Liver (tissue), 9 donors: ENCODE data around the gene GNLY. TPM values are rescaled to one million over a fixed set of nuclear protein-coding genes. Genes with fewer than 3 reads are reported as not detected.

ENCODE experiments used
- DNase-seq: peaks from one replicate; pipeline ENCODE4 v3.0.0-alpha.2; 2017; ENCODE audit warnings: low spot score
- H3K27ac ChIP-seq, 2 donors: one replicate each; pipeline ENCODE4 v1.7.0; 2013; ENCODE audit warnings: inconsistent platforms in 2 of 2, low read length in 2 of 2, control low read depth in 1 of 2, low read depth in 1 of 2, mild to moderate bottlenecking in 1 of 2
- H3K27me3 ChIP-seq, 4 donors: one replicate each; pipeline versions ENCODE4 v1.6.1 to v1.7.0; 2013; ENCODE audit warnings: low read length in 3 of 4, inconsistent platforms in 1 of 4, mild to moderate bottlenecking in 1 of 4, moderate library complexity in 1 of 4; ENCODE audit not compliant: control insufficient read depth in 4 of 4, insufficient read depth in 4 of 4
- H3K36me3 ChIP-seq, 4 donors: one replicate each; pipeline versions ENCODE4 v1.6.1 to v1.7.0; 2013; ENCODE audit warnings: low read length in 3 of 4, mild to moderate bottlenecking in 3 of 4, low read depth in 1 of 4, moderate library complexity in 1 of 4; ENCODE audit not compliant: control insufficient read depth in 4 of 4, insufficient read depth in 3 of 4
- H3K4me1 ChIP-seq, 4 donors: one replicate each; pipeline versions ENCODE4 v1.6.1 to v1.7.0; 2013; ENCODE audit warnings: low read length in 3 of 4, mild to moderate bottlenecking in 3 of 4, moderate library complexity in 1 of 4; ENCODE audit not compliant: control insufficient read depth in 4 of 4, insufficient read depth in 4 of 4
- H3K4me3 ChIP-seq, 3 donors: one replicate each; pipeline versions ENCODE4 v1.6.1 to v1.7.0; 2013; ENCODE audit warnings: low read length in 3 of 3, control low read depth in 1 of 3, low read depth in 1 of 3, mild to moderate bottlenecking in 1 of 3
- H3K9ac ChIP-seq, 2 donors: one replicate each; pipeline ENCODE4 v1.7.0; 2013; ENCODE audit warnings: low read length in 2 of 2, mild to moderate bottlenecking in 2 of 2, moderate library complexity in 2 of 2, control low read depth in 1 of 2, low read depth in 1 of 2
- H3K9me3 ChIP-seq, 4 donors: one replicate each; pipeline versions ENCODE4 v1.6.1 to v1.7.0; 2013; ENCODE audit warnings: low read length in 3 of 4; ENCODE audit not compliant: control insufficient read depth in 4 of 4
- ATF3 ChIP-seq: IDR thresholded peaks from 2 replicates; pipeline ENCODE4 v1.6.1; 2016; ENCODE audit warnings: antibody characterized with exemption
- CTCF ChIP-seq: fragments of 150-350 bp; IDR thresholded peaks from 2 replicates; pipeline ENCODE4 v1.5.1; 2017; ENCODE audit warnings: improper control_type of control experiment, low read depth, low read length; ENCODE audit not compliant: missing input control
- EGR1 ChIP-seq, 2 donors: IDR thresholded peaks; 2 replicates each; pipeline ENCODE4 v1.6.1; 2016 to 2018; ENCODE audit warnings: antibody characterized with exemption in 2 of 2, low read depth in 2 of 2
- FOXA1 ChIP-seq: IDR thresholded peaks from 2 replicates; pipeline ENCODE4 v1.6.1; 2016; ENCODE audit warnings: antibody characterized with exemption
- FOXA2 ChIP-seq: IDR thresholded peaks from 2 replicates; pipeline ENCODE4 v1.6.1; 2016; ENCODE audit warnings: antibody characterized with exemption
- GABPA ChIP-seq, 2 donors: IDR thresholded peaks in 1 of 2; conservative IDR thresholded peaks in 1 of 2; 2 replicates each; pipeline ENCODE4 v1.6.1; 2016; ENCODE audit warnings: antibody characterized with exemption in 2 of 2, mild to moderate bottlenecking in 1 of 2, moderate library complexity in 1 of 2
- HNF4A ChIP-seq, 2 donors: conservative IDR thresholded peaks; 2 replicates each; pipeline ENCODE4 v1.6.1; 2016; ENCODE audit warnings: antibody characterized with exemption in 2 of 2, mild to moderate bottlenecking in 2 of 2
- HNF4G ChIP-seq: IDR thresholded peaks from 2 replicates; pipeline ENCODE4 v1.6.1; 2016; ENCODE audit warnings: antibody characterized with exemption
- JUND ChIP-seq, 2 donors: IDR thresholded peaks; 2 replicates each; pipeline ENCODE4 v1.6.1; 2016; ENCODE audit warnings: antibody characterized with exemption in 2 of 2
- MAX ChIP-seq: IDR thresholded peaks from 2 replicates; pipeline ENCODE4 v1.6.1; 2016; ENCODE audit warnings: antibody characterized with exemption
- NR2F2 ChIP-seq: IDR thresholded peaks from 2 replicates; pipeline ENCODE4 v1.6.1; 2016; ENCODE audit warnings: antibody characterized with exemption
- RAD21 ChIP-seq, 2 donors: IDR thresholded peaks; 2 replicates each; pipeline ENCODE4 v1.6.1; 2016; ENCODE audit warnings: antibody characterized with exemption in 2 of 2, mild to moderate bottlenecking in 2 of 2
- REST ChIP-seq: IDR thresholded peaks from 2 replicates; pipeline ENCODE4 v1.6.1; 2016; ENCODE audit warnings: antibody characterized with exemption, mild to moderate bottlenecking
- RXRA ChIP-seq, 2 donors: IDR thresholded peaks; 2 replicates each; pipeline ENCODE4 v1.6.1; 2017 to 2018; ENCODE audit warnings: antibody characterized with exemption in 2 of 2, mild to moderate bottlenecking in 1 of 2
- SP1 ChIP-seq: IDR thresholded peaks from 2 replicates; pipeline ENCODE4 v1.6.1; 2018; ENCODE audit warnings: antibody characterized with exemption, mild to moderate bottlenecking
- TAF1 ChIP-seq: conservative IDR thresholded peaks from 2 replicates; pipeline ENCODE4 v1.6.1; 2016; ENCODE audit warnings: antibody characterized with exemption, mild to moderate bottlenecking
- YY1 ChIP-seq: IDR thresholded peaks from 2 replicates; pipeline ENCODE4 v1.6.1; 2016; ENCODE audit warnings: antibody characterized with exemption, mild to moderate bottlenecking
- ZBTB33 ChIP-seq: IDR thresholded peaks from 2 replicates; pipeline ENCODE4 v1.6.1; 2016; ENCODE audit warnings: antibody characterized with exemption
- WGBS: extraction: QIAGEN DNeasy Blood & Tissue Kit; methylation state at CpG from one replicate; pipeline ENCODE4 v1.1.7; 2013; 5-methylcytosine and 5-hydroxymethylcytosine counted together
- polyA plus RNA-seq, 2 donors: library from polyadenylated mRNA; stranded (reverse) in 1 of 2; unstranded in 1 of 2; fragments of 200-250 nt in 1 of 2; fragments of >200 nt in 1 of 2; fragmentation: Nextera tagmentation in 1 of 2; extraction: Ambion mirVana in 1 of 2; gene quantifications; one replicate each; pipeline versions ENCODE4 v1.2.1 to v1.2.3, GENCODE V29; 2013 to 2015
- total RNA-seq, 2 donors: library from RNA; depleted of rRNA; stranded (reverse); fragments of >200 nt; gene quantifications; one replicate each; pipeline ENCODE4 v1.2.3, GENCODE V29; 2014
- donor health status: healthy.
- donor health status: healthy.
- donor health status: healthy.
- donor health status: healthy.
- donor health status: healthy.

GNLY gene
- total and polyA plus RNA-seq, 4 donors = 0.75 to 4.8 (median 1.3) TPM; not detected in 1

GRCh38 chr2:85718885-85719492, 24.8 kb downstream of the GNLY start:
- no peak for DNase-seq
- no peak overlapping the region for H3K4me3 ChIP-seq
- H3K9me3 ChIP-seq = no peaks in the 10 kb centered on the region
- H3K27ac ChIP-seq = no peak overlapping the region
- TF ChIP-seq HNF4G (no peak), FOXA1 (no peak), JUND (IDR thresholded peaks at IDR 0.05) (no peak), ZBTB33 (no peak), TAF1 (no peak), CTCF (no peak), HNF4A (conservative IDR thresholded peaks at IDR 0.05) (no peak), FOXA2 (no peak), NR2F2 (no peak), ATF3 (no peak), RXRA (IDR thresholded peaks at IDR 0.05) (no peak), GABPA (IDR thresholded peaks at IDR 0.05 in 1 of 2, conservative IDR thresholded peaks at IDR 0.05 in 1 of 2) (no peak), RAD21 (IDR thresholded peaks at IDR 0.05) (no peak), YY1 (no peak), SP1 (no peak), MAX (no peak), EGR1 (IDR thresholded peaks at IDR 0.05; ENCODE audit: low read depth in 2 of 2) (no peak), REST (no peak)
- H3K9ac ChIP-seq = no peak overlapping the region
- no peaks in the 10 kb centered on the region for H3K36me3 ChIP-seq
- 93% methylated on average over 10 of the region's 10 CpGs for WGBS
- H3K4me1 ChIP-seq = peaks cover 1 to 9% (median 7%) of the 10 kb centered on the region in 4 donors
- no peaks in the 10 kb centered on the region for H3K27me3 ChIP-seq
